ENCODE results near the gene SMPD2. TPM values are rescaled to one million over a fixed set of nuclear protein-coding genes. Genes with fewer than 3 reads are reported as not detected.

SMPD2 gene
- total and polyA plus RNA-seq, 2 donors (not counting 3 experiments of a cell fraction or from before 2014, with no cell fraction given): 6.9 to 10.0 TPM

DNA sequence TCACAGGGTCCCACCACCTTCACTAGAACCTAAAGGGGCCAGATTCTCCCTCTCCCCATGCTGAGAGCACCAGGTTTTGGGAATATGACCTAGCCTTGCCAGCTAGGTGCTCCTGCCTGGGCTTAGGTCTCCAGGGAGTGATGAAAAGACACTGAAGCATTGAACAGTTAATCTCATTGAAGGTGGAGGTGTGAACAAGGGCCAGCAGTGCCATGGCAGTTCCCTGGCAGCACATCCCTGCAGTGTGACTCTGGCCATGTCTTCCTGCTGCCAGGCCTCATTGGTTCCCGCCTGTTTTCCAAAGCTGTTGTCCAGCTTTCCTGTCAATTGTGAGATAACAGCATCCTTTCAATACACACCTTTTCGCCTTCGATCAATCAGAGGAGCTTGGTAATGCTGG lies 11.0 kb upstream of the SMPD2 start:
- Histone ChIP-seq H4K20me1 (replicated peaks; ENCODE audit: control insufficient read depth, extremely low read depth, insufficient read depth, low read length) (no peaks in the 10 kb centered on the region), H3K4me1 (ENCODE audit: control insufficient read depth, extremely low read depth, insufficient read depth, low read length) (peaks cover 6% of the 10 kb centered on the region), H3K4me2 (ENCODE audit: insufficient read depth, low read length) (no peak overlapping the region), H3K36me3 (ENCODE audit: control insufficient read depth in 2 of 2, extremely low read depth in 1 of 2, insufficient read depth in 2 of 2, low read length in 2 of 2) (no peaks in the 10 kb centered on the region), H3K9me3 (replicated peaks; ENCODE audit: control insufficient read depth, insufficient read depth, low read length) (no peaks in the 10 kb centered on the region), H3K27ac (ENCODE audit: insufficient read depth, low read depth, low read length) (no peak overlapping the region), H3K79me2 (ENCODE audit: control insufficient read depth, insufficient read depth, low read length) (no peaks in the 10 kb centered on the region), H3K9ac (replicated peaks; ENCODE audit: extremely low read depth, insufficient read depth, low read length) (no peak overlapping the region), H2AFZ (ENCODE audit: low read depth, low read length) (no peak overlapping the region), H3K9me1 (replicated peaks; ENCODE audit: control insufficient read depth, extremely low read depth, insufficient read depth, low read length) (no peaks in the 10 kb centered on the region), H3K4me3 (replicated peaks in 1 of 3; ENCODE audit: insufficient read depth in 1 of 3, low read depth in 1 of 3, low read length in 3 of 3) (no peak overlapping the region), H3K27me3 (ENCODE audit: control insufficient read depth in 2 of 2, insufficient read depth in 2 of 2, low read length in 2 of 2) (peaks cover 0 to 3% of the 10 kb centered on the region in 2 experiments)
- ChIA-PET CTCF (interaction anchor here (1.0 kb wide), 1 partner anchor 32 kb away, joined by 3 read pairs; no protein-coding TSS in a partner anchor), POLR2A (no interaction called here)
- DNase-seq (ENCODE audit: low read depth, low spot score): no peak
- no TSS peak for BruUV-seq (replicated peaks)
- intact Hi-C loops (cut with micrococcal nuclease): no loop called here
- TF ChIP-seq POLR2AphosphoS5 (IDR thresholded peaks at IDR 0.05; ENCODE audit: insufficient read depth, low read depth, low read length) (no peak), FOS (IDR thresholded peaks at IDR 0.05; ENCODE audit: borderline replicate concordance, insufficient read depth, low read length) (no peak), EZH2 (IDR thresholded peaks at IDR 0.05; ENCODE audit: borderline replicate concordance, low read depth, low read length, severe bottlenecking) (no peak), POLR2A (IDR thresholded peaks at IDR 0.05; ENCODE audit: low read depth, low read length) (no peak), JUN (IDR thresholded peaks at IDR 0.05; ENCODE audit: borderline replicate concordance, insufficient read depth, insufficient read length, low read depth) (no peak), GATA2 (IDR thresholded peaks at IDR 0.05; ENCODE audit: insufficient read depth, insufficient read length, low read depth, low read length) (no peak), MYC (IDR thresholded peaks at IDR 0.05; ENCODE audit: low read depth, low read length) (no peak)
- TF ChIP-seq, protein P1, sequence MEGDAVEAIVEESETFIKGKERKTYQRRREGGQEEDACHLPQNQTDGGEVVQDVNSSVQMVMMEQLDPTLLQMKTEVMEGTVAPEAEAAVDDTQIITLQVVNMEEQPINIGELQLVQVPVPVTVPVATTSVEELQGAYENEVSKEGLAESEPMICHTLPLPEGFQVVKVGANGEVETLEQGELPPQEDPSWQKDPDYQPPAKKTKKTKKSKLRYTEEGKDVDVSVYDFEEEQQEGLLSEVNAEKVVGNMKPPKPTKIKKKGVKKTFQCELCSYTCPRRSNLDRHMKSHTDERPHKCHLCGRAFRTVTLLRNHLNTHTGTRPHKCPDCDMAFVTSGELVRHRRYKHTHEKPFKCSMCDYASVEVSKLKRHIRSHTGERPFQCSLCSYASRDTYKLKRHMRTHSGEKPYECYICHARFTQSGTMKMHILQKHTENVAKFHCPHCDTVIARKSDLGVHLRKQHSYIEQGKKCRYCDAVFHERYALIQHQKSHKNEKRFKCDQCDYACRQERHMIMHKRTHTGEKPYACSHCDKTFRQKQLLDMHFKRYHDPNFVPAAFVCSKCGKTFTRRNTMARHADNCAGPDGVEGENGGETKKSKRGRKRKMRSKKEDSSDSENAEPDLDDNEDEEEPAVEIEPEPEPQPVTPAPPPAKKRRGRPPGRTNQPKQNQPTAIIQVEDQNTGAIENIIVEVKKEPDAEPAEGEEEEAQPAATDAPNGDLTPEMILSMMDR (IDR thresholded peaks at IDR 0.05; ENCODE audit: extremely low read depth in 1 of 2, insufficient read depth in 1 of 2, low read depth in 1 of 2, low read length in 2 of 2): no peak
- TF ChIP-seq, protein P2, sequence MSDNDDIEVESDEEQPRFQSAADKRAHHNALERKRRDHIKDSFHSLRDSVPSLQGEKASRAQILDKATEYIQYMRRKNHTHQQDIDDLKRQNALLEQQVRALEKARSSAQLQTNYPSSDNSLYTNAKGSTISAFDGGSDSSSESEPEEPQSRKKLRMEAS (IDR thresholded peaks at IDR 0.05; ENCODE audit: insufficient read depth, insufficient read length): no peak
- dilution Hi-C loops (cut with MboI; ENCODE audit: extremely low pct_ligation_motif_present, low sequenced_read_pairs): no loop called here
- FAIRE-seq: no peak

Data from endothelial cell of umbilical vein (primary cell).